ENCODE data around the gene FAM98C. TPM values are rescaled to one million over a fixed set of nuclear protein-coding genes. Genes with fewer than 3 reads are reported as not detected.

The FAM98C gene
- total RNA-seq, 1 experiment from 2014 or later: 10.2 TPM

DNA sequence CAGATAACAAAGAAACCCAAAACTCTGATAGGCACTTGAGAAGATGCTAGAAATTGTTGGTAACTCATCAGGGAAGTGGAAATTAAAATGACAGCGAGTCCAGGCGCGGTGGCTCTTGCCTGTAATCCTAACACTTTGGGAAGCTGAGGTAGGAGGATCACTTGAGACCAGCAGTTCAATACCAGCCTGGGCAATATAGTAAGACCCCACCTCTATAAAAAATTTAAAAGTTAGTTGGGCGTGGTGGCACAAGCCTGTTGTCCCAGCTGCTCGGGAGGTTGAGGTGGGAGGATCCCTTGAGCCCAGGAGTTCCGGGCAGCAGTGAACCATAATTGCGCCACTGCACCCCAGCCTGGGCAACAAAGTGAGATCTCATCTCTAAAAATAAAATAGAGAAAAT, 28.0 kb downstream of the FAM98C start:
- DNase-seq (ENCODE audit: low spot score): no peak
- Mint-ChIP-seq H3K9me3 (no peaks in the 10 kb centered on the region), H3K4me1 (peaks cover 45% of the 10 kb centered on the region), H3K4me3 (no peak overlapping the region), H3K27me3 (ENCODE audit: low read depth) (peaks cover 2% of the 10 kb centered on the region; the same call in 1 of the 2 replicates), H3K36me3 (no peaks in the 10 kb centered on the region), H3K27ac (no peak overlapping the region)
- ChIA-PET CTCF (interaction anchor here (0.7 to 5.2 kb wide), 4 partner anchors 28 to 203 kb away, joined by 3 to 29 read pairs (median 3); partner anchors contain the start of genes FAM98C and PSMD8), POLR2A (interaction anchor here (0.7 kb wide), 1 partner anchor 25 kb away, joined by 5 read pairs; no protein-coding TSS in a partner anchor)
- ATAC-seq: no peak
- TF ChIP-seq ZNF121 (CRISPR knock-in tag; IDR thresholded peaks at IDR 0.05) (peak; percentile 58; the same call in 1 of the 2 replicates), CREM (CRISPR knock-in tag; IDR thresholded peaks at IDR 0.05) (no peak)

DNA sequence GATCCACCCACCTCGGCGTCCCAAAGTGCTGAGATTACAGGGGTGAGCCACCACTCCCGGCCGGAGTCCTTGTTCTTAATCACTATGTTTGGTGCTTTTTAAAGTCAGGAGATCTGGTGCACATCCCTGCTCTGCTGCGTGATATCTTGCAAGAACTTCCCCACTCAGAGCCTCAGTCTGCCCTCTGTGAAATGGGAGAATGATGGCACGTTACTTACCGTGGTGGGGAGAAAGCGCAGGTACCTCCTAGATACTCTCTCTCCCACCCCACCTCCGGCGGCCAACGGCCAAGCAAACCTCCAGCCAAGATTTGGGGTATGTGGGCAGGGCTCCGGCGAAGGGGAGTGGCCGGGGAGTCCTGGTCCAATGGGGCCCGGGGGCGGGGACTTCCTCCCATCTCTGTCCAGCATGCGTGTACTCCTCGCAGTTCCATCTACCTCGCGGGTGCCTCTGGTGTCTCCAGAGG, 30.4 kb downstream of the FAM98C start, which contains the start of gene RYR1:
RYR1 (plus strand) TSS at position 424 of the 466 bp plus-strand sequence. CDS start 139 bp downstream, outside the sequence.
- Mint-ChIP-seq H3K36me3 (peaks cover 3% of the 10 kb centered on the region; the same call in 1 of the 2 replicates), H3K4me3 (peak within 1 kb of the TSS; percentile 84), H3K9me3 (no peaks in the 10 kb centered on the region), H3K27me3 (ENCODE audit: low read depth) (peaks cover 2% of the 10 kb centered on the region; the same call in 1 of the 2 replicates), H3K4me1 (peaks cover 32% of the 10 kb centered on the region), H3K27ac (peak within 1 kb of the TSS; percentile 90)
- ChIA-PET CTCF (interaction anchor here (5.2 kb wide), 1 partner anchor 30 kb away, joined by 29 read pairs; the partner anchor contains the start of gene FAM98C), POLR2A (no interaction called here)
- TF ChIP-seq, protein P1, sequence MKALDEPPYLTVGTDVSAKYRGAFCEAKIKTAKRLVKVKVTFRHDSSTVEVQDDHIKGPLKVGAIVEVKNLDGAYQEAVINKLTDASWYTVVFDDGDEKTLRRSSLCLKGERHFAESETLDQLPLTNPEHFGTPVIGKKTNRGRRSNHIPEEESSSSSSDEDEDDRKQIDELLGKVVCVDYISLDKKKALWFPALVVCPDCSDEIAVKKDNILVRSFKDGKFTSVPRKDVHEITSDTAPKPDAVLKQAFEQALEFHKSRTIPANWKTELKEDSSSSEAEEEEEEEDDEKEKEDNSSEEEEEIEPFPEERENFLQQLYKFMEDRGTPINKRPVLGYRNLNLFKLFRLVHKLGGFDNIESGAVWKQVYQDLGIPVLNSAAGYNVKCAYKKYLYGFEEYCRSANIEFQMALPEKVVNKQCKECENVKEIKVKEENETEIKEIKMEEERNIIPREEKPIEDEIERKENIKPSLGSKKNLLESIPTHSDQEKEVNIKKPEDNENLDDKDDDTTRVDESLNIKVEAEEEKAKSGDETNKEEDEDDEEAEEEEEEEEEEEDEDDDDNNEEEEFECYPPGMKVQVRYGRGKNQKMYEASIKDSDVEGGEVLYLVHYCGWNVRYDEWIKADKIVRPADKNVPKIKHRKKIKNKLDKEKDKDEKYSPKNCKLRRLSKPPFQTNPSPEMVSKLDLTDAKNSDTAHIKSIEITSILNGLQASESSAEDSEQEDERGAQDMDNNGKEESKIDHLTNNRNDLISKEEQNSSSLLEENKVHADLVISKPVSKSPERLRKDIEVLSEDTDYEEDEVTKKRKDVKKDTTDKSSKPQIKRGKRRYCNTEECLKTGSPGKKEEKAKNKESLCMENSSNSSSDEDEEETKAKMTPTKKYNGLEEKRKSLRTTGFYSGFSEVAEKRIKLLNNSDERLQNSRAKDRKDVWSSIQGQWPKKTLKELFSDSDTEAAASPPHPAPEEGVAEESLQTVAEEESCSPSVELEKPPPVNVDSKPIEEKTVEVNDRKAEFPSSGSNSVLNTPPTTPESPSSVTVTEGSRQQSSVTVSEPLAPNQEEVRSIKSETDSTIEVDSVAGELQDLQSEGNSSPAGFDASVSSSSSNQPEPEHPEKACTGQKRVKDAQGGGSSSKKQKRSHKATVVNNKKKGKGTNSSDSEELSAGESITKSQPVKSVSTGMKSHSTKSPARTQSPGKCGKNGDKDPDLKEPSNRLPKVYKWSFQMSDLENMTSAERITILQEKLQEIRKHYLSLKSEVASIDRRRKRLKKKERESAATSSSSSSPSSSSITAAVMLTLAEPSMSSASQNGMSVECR (CRISPR knock-in tag; IDR thresholded peaks at IDR 0.05; ENCODE audit: borderline replicate concordance): no peak
- no peak for TF ChIP-seq OVOL2 (CRISPR knock-in tag; IDR thresholded peaks at IDR 0.05; ENCODE audit: borderline replicate concordance)
- no peak for TF ChIP-seq ZBTB21 (CRISPR knock-in tag; IDR thresholded peaks at IDR 0.05; ENCODE audit: borderline replicate concordance)
- peak; percentile 40; the same call in 1 of the 2 replicates for TF ChIP-seq SP1 (CRISPR knock-in tag; conservative IDR thresholded peaks at IDR 0.05)
- TF ChIP-seq FOXK1 (CRISPR knock-in tag; IDR thresholded peaks at IDR 0.05): no peak
- TF ChIP-seq GTF2I (CRISPR knock-in tag; conservative IDR thresholded peaks at IDR 0.05): peak; percentile 97
- no peak for TF ChIP-seq JUN (CRISPR knock-in tag; IDR thresholded peaks at IDR 0.05)
- 0 out of 2 replicates have a peak, but pooled peaks have one; percentile 50 for TF ChIP-seq MYBL2 (CRISPR knock-in tag; IDR thresholded peaks at IDR 0.05)
- TF ChIP-seq, protein P2, sequence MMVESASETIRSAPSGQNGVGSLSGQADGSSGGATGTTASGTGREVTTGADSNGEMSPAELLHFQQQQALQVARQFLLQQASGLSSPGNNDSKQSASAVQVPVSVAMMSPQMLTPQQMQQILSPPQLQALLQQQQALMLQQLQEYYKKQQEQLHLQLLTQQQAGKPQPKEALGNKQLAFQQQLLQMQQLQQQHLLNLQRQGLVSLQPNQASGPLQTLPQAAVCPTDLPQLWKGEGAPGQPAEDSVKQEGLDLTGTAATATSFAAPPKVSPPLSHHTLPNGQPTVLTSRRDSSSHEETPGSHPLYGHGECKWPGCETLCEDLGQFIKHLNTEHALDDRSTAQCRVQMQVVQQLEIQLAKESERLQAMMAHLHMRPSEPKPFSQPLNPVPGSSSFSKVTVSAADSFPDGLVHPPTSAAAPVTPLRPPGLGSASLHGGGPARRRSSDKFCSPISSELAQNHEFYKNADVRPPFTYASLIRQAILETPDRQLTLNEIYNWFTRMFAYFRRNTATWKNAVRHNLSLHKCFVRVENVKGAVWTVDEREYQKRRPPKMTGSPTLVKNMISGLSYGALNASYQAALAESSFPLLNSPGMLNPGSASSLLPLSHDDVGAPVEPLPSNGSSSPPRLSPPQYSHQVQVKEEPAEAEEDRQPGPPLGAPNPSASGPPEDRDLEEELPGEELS (CRISPR knock-in tag; IDR thresholded peaks at IDR 0.05): no peak
- ATAC-seq (peak; percentile 89), DNase-seq (ENCODE audit: low spot score) (peak; percentile 97)

DNA sequence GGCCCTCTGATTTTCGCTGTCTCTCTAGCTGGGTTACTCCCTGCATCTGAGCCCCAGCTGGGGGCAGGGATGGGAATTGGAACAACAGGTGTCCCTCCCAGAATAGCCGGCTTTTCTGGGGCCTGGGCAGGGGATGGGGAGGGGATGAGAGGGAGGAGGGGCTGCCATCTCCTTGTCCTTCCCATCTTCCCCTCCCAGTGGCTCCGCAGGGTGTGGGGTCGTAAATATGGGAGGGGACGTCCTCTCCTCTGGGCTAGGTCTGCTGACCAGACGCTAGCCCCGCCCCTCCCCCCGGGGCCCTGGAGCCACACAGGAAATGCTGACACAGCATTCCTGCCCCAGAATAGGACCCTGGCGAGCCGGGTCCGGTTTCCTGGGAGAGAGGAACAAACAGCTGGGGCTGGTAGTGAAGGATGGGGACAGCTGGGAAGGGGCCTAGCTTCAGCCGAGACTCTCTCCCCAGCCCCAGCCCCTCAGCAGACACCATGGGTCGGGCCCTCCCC, 31.7 kb downstream of the FAM98C start:
- Mint-ChIP-seq H3K4me3 (peak overlapping the region; percentile 84), H3K27ac (peak overlapping the region; percentile 90), H3K9me3 (no peaks in the 10 kb centered on the region), H3K4me1 (peaks cover 29% of the 10 kb centered on the region), H3K36me3 (peaks cover 3% of the 10 kb centered on the region; the same call in 1 of the 2 replicates), H3K27me3 (ENCODE audit: low read depth) (peaks cover 2% of the 10 kb centered on the region; the same call in 1 of the 2 replicates)
- DNase-seq (ENCODE audit: low spot score) (peak; percentile 94), ATAC-seq (peak; percentile 78)
- CTCF ChIA-PET: interaction anchor here (0.6 to 2.5 kb wide), 11 partner anchors 9 to 561 kb away, joined by 3 to 42 read pairs (median 4); partner anchors contain the start of genes FAM98C, GGN and RASGRP4
- POLR2A ChIA-PET: interaction anchor here (0.6 to 1.6 kb wide), 7 partner anchors 9 to 232 kb away, joined by 3 to 14 read pairs (median 3); partner anchors contain the start of genes EIF3K, FAM98C and PSMD8
- TF ChIP-seq, protein P3, sequence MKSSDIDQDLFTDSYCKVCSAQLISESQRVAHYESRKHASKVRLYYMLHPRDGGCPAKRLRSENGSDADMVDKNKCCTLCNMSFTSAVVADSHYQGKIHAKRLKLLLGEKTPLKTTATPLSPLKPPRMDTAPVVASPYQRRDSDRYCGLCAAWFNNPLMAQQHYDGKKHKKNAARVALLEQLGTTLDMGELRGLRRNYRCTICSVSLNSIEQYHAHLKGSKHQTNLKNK (CRISPR knock-in tag; IDR thresholded peaks at IDR 0.05): no peak
- no peak for TF ChIP-seq ZNF219 (CRISPR knock-in tag; IDR thresholded peaks at IDR 0.05; ENCODE audit: borderline replicate concordance)
- TF ChIP-seq ZNF317 (CRISPR knock-in tag; IDR thresholded peaks at IDR 0.05; ENCODE audit: borderline replicate concordance, low read depth): no peak
- 0 out of 2 replicates have a peak, but pooled peaks have one; percentile 34 for TF ChIP-seq SMAD3 (CRISPR knock-in tag; IDR thresholded peaks at IDR 0.05; ENCODE audit: borderline replicate concordance)
- TF ChIP-seq ELF4 (CRISPR knock-in tag; IDR thresholded peaks at IDR 0.05; ENCODE audit: low read depth): no peak
- TF ChIP-seq ZNF232 (CRISPR knock-in tag; IDR thresholded peaks at IDR 0.05): no peak
- 0 out of 2 replicates have a peak, but pooled peaks have one; percentile 39 for TF ChIP-seq FOXP1 (CRISPR knock-in tag; IDR thresholded peaks at IDR 0.05; ENCODE audit: borderline replicate concordance)
- TF ChIP-seq, protein P4, sequence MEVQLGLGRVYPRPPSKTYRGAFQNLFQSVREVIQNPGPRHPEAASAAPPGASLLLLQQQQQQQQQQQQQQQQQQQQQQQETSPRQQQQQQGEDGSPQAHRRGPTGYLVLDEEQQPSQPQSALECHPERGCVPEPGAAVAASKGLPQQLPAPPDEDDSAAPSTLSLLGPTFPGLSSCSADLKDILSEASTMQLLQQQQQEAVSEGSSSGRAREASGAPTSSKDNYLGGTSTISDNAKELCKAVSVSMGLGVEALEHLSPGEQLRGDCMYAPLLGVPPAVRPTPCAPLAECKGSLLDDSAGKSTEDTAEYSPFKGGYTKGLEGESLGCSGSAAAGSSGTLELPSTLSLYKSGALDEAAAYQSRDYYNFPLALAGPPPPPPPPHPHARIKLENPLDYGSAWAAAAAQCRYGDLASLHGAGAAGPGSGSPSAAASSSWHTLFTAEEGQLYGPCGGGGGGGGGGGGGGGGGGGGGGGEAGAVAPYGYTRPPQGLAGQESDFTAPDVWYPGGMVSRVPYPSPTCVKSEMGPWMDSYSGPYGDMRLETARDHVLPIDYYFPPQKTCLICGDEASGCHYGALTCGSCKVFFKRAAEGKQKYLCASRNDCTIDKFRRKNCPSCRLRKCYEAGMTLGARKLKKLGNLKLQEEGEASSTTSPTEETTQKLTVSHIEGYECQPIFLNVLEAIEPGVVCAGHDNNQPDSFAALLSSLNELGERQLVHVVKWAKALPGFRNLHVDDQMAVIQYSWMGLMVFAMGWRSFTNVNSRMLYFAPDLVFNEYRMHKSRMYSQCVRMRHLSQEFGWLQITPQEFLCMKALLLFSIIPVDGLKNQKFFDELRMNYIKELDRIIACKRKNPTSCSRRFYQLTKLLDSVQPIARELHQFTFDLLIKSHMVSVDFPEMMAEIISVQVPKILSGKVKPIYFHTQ (CRISPR knock-in tag; IDR thresholded peaks at IDR 0.05): no peak
- TF ChIP-seq NFYB (CRISPR knock-in tag; conservative IDR thresholded peaks at IDR 0.05; ENCODE audit: low read depth): no peak
- TF ChIP-seq TEAD4 (CRISPR knock-in tag; IDR thresholded peaks at IDR 0.05): no peak
- no peak for TF ChIP-seq ZNF396 (CRISPR knock-in tag; IDR thresholded peaks at IDR 0.05; ENCODE audit: borderline replicate concordance)

All from WTC11 (cell line).